ENCODE results near the gene ZFHX3.

The ZFHX3 gene

DNA sequence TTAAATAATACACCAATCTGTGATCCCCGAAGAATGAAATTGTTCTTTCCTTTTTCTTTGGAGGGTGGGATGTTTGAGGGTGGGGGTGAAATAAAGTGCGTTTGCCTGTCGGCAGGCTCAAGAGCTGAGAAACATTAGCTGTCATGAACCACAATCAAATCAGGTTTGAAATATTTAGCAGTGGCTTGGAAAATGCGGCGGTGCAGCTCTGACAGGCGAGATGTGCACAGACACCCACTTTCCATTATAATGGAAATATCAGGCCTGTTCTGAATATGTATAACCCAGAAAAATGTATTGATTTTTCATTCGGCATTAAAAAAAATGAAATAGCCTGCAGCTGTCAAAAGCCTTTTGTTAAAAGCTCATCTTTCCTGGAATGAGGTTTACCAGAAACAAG is 212.8 kb downstream of the ZFHX3 start:
- H3K4me3 ChIP-seq (ENCODE audit: low read length): no peak overlapping the region
- no peak overlapping the region for H2AFZ ChIP-seq (ENCODE audit: low read depth, low read length)
- H3K4me2 ChIP-seq (ENCODE audit: low read length): no peak overlapping the region
- no peaks in the 10 kb centered on the region for H3K79me2 ChIP-seq (ENCODE audit: low read length)
- no peak overlapping the region for H3K27ac ChIP-seq (ENCODE audit: low read length)
- TF ChIP-seq CTCF (IDR thresholded peaks at IDR 0.05; ENCODE audit: low read depth, low read length): no peak
- TF ChIP-seq EZH2phosphoT487 (IDR thresholded peaks at IDR 0.05; ENCODE audit: low read depth): no peak
- H3K9me3 ChIP-seq (ENCODE audit: insufficient read depth, low read length): no peaks in the 10 kb centered on the region
- 0 out of 2 replicates have a peak, but pooled peaks cover 2% of the 10 kb centered on the region for H3K4me1 ChIP-seq (ENCODE audit: low read length)
- no peak overlapping the region for H3K9ac ChIP-seq (ENCODE audit: low read length)
- no peaks in the 10 kb centered on the region for H3K36me3 ChIP-seq (replicated peaks; ENCODE audit: low read depth, low read length)
- H3K27me3 ChIP-seq (ENCODE audit: low read depth, low read length): no peaks in the 10 kb centered on the region
- peaks cover 6% of the 10 kb centered on the region; the same call in 1 of the 2 replicates for H4K20me1 ChIP-seq (ENCODE audit: insufficient read depth, low read length)

DNA sequence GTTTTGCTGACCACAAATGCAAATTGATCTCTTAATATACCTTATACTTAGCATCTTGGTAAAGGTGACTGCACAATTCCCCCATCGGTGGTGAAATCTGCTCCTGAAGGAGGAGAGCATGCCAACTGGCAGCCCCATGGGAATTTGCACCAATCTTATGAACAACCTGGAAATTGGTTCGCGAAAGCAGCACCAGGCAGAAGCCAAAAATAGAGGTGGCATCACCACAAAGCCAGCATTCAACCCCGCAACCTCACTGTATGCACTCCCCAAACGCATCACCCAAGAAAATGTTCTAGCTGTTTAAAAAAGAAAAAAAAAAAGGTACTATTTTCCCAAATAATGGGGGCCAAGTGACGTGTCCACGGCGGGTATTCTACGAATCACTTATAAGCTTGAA is 213.4 kb downstream of the ZFHX3 start:
- Histone ChIP-seq H3K27ac (ENCODE audit: low read length) (no peak overlapping the region), H3K27me3 (ENCODE audit: low read depth, low read length) (no peaks in the 10 kb centered on the region), H3K36me3 (replicated peaks; ENCODE audit: low read depth, low read length) (no peaks in the 10 kb centered on the region), H3K9me3 (ENCODE audit: insufficient read depth, low read length) (no peaks in the 10 kb centered on the region), H3K79me2 (ENCODE audit: low read length) (no peaks in the 10 kb centered on the region), H3K4me2 (ENCODE audit: low read length) (no peak overlapping the region), H4K20me1 (ENCODE audit: insufficient read depth, low read length) (peaks cover 6% of the 10 kb centered on the region; the same call in 1 of the 2 replicates), H3K4me3 (ENCODE audit: low read length) (no peak overlapping the region), H3K4me1 (ENCODE audit: low read length) (0 out of 2 replicates have a peak, but pooled peaks cover 2% of the 10 kb centered on the region), H2AFZ (ENCODE audit: low read depth, low read length) (no peak overlapping the region), H3K9ac (ENCODE audit: low read length) (no peak overlapping the region)
- no peak for TF ChIP-seq CTCF (IDR thresholded peaks at IDR 0.05; ENCODE audit: low read depth, low read length)

DNA sequence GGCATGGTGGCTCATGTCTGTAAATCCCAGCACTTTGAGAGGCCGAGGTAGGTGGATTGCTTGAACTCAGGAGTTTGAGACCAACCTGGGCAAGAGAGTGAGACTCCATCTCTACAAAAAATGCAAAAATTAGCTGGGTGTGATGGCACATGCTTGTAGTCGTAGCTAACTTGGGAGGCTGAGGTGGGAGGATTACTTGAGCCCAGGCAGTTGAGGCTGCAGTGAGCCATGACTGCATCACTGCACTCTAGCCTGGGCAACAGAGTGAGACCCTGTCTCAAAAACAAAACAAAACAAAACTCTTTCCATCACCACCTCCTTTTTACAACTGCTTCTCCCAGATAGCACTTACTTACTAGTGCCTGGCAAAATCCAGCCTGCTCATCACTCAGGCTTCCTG is 214.0 kb downstream of the ZFHX3 start:
- H2AFZ ChIP-seq (ENCODE audit: low read depth, low read length): no peak overlapping the region
- no peaks in the 10 kb centered on the region for H3K36me3 ChIP-seq (replicated peaks; ENCODE audit: low read depth, low read length)
- no peaks in the 10 kb centered on the region for H3K9me3 ChIP-seq (ENCODE audit: insufficient read depth, low read length)
- H3K9ac ChIP-seq (ENCODE audit: low read length): no peak overlapping the region
- 0 out of 2 replicates have a peak, but pooled peaks cover 6% of the 10 kb centered on the region for H4K20me1 ChIP-seq (ENCODE audit: insufficient read depth, low read length)
- H3K79me2 ChIP-seq (ENCODE audit: low read length): no peaks in the 10 kb centered on the region
- H3K27me3 ChIP-seq (ENCODE audit: low read depth, low read length): no peaks in the 10 kb centered on the region
- H3K4me1 ChIP-seq (ENCODE audit: low read length): 0 out of 2 replicates have a peak, but pooled peaks cover 2% of the 10 kb centered on the region
- no peak overlapping the region for H3K4me2 ChIP-seq (ENCODE audit: low read length)
- no peak for TF ChIP-seq CTCF (IDR thresholded peaks at IDR 0.05; ENCODE audit: low read depth, low read length)
- no peak for TF ChIP-seq EZH2phosphoT487 (IDR thresholded peaks at IDR 0.05; ENCODE audit: low read depth)
- H3K27ac ChIP-seq (ENCODE audit: low read length): no peak overlapping the region
- H3K4me3 ChIP-seq (ENCODE audit: low read length): no peak overlapping the region

GRCh38 chr16:72833482-72833881 is 214.4 kb downstream of the ZFHX3 start:
- no peak overlapping the region for H2AFZ ChIP-seq (ENCODE audit: low read depth, low read length)
- no peak overlapping the region for H3K4me3 ChIP-seq (ENCODE audit: low read length)
- no peaks in the 10 kb centered on the region for H3K27me3 ChIP-seq (ENCODE audit: low read depth, low read length)
- H3K79me2 ChIP-seq (ENCODE audit: low read length): no peaks in the 10 kb centered on the region
- H3K9ac ChIP-seq (ENCODE audit: low read length): no peak overlapping the region
- TF ChIP-seq EZH2phosphoT487 (IDR thresholded peaks at IDR 0.05; ENCODE audit: low read depth) (no peak), CTCF (IDR thresholded peaks at IDR 0.05; ENCODE audit: low read depth, low read length) (no peak)
- no peak overlapping the region for H3K4me2 ChIP-seq (ENCODE audit: low read length)
- H3K4me1 ChIP-seq (ENCODE audit: low read length): 0 out of 2 replicates have a peak, but pooled peaks cover 2% of the 10 kb centered on the region
- no peaks in the 10 kb centered on the region for H3K36me3 ChIP-seq (replicated peaks; ENCODE audit: low read depth, low read length)
- H3K9me3 ChIP-seq (ENCODE audit: insufficient read depth, low read length): no peaks in the 10 kb centered on the region
- no peak overlapping the region for H3K27ac ChIP-seq (ENCODE audit: low read length)
- H4K20me1 ChIP-seq (ENCODE audit: insufficient read depth, low read length): 0 out of 2 replicates have a peak, but pooled peaks cover 6% of the 10 kb centered on the region
